H9 (cell line): ENCODE measurements around the gene REXO2. TPM values are rescaled to one million over a fixed set of nuclear protein-coding genes. Genes with fewer than 3 reads are reported as not detected.

ENCODE experiments used
- DNase-seq: peaks from one replicate; pipeline ENCODE4 v3.0.0-alpha.2; 2017
- H2AFZ ChIP-seq: one replicate; pipeline ENCODE4 v1.6.1; 2013; ENCODE audit warnings: mild to moderate bottlenecking, low read length, control low read depth, moderate library complexity
- H2AK5ac ChIP-seq: 2 replicates; pipeline ENCODE4 v1.6.1; 2013; ENCODE audit warnings: low read length, control low read depth, mixed read lengths; ENCODE audit not compliant: insufficient read length
- H2BK120ac ChIP-seq: one replicate; pipeline ENCODE4 v1.6.1; 2013; ENCODE audit warnings: low read depth, mild to moderate bottlenecking, low read length, control low read depth, inconsistent platforms; ENCODE audit not compliant: poor library complexity, severe bottlenecking
- H2BK12ac ChIP-seq: 2 replicates; pipeline ENCODE4 v1.6.1; 2013; ENCODE audit warnings: low read length, control low read depth, mixed read lengths, low read depth; ENCODE audit not compliant: insufficient read length
- H2BK15ac ChIP-seq: 2 replicates; pipeline ENCODE4 v1.6.1; 2013; ENCODE audit warnings: low read depth, low read length, control low read depth
- H2BK20ac ChIP-seq: one replicate; pipeline ENCODE4 v1.6.1; 2013; ENCODE audit warnings: low read depth, mild to moderate bottlenecking, low read length, control low read depth, inconsistent platforms; ENCODE audit not compliant: poor library complexity, severe bottlenecking
- H2BK5ac ChIP-seq: 2 replicates; pipeline ENCODE4 v1.6.1; 2013; ENCODE audit warnings: low read length, control low read depth, mixed read lengths; ENCODE audit not compliant: insufficient read length
- H3K14ac ChIP-seq: 2 replicates; pipeline ENCODE4 v1.6.1; 2013; ENCODE audit warnings: low read length, control low read depth; ENCODE audit not compliant: insufficient read depth
- H3K18ac ChIP-seq: 2 replicates; pipeline ENCODE4 v1.6.1; 2013; ENCODE audit warnings: low read depth, mild to moderate bottlenecking, mixed read lengths, low read length, control low read depth; ENCODE audit not compliant: insufficient read length
- H3K23ac ChIP-seq: 2 replicates; pipeline ENCODE4 v1.6.1; 2013; ENCODE audit warnings: low read length, control low read depth, mixed read lengths, low read depth; ENCODE audit not compliant: insufficient read length
- H3K23me2 ChIP-seq: 2 replicates; pipeline ENCODE4 v1.6.1; 2013; ENCODE audit warnings: low read depth, mild to moderate bottlenecking, mixed read lengths, low read length, control low read depth; ENCODE audit not compliant: insufficient read length, poor library complexity, severe bottlenecking
- H3K27ac ChIP-seq: 2 replicates; pipeline ENCODE4 v1.5.1; 2013; ENCODE audit warnings: low read length, control low read depth, mixed read lengths, low read depth; ENCODE audit not compliant: insufficient read length
- H3K27me3 ChIP-seq: 2 replicates; pipeline ENCODE4 v1.6.1; 2013; ENCODE audit warnings: low read length, control low read depth, inconsistent platforms; ENCODE audit not compliant: insufficient read depth
- H3K4ac ChIP-seq: 2 replicates; pipeline ENCODE4 v1.6.1; 2013; ENCODE audit warnings: low read depth, mild to moderate bottlenecking, control low read depth, inconsistent platforms, low read length, moderate library complexity
- H3K4me1 ChIP-seq: 2 replicates; pipeline ENCODE4 v1.6.1; 2013; ENCODE audit warnings: low read length, control low read depth, inconsistent platforms; ENCODE audit not compliant: insufficient read depth
- H3K4me2 ChIP-seq: 2 replicates; pipeline ENCODE4 v1.6.1; 2013; ENCODE audit warnings: low read length, control low read depth, mixed read lengths; ENCODE audit not compliant: insufficient read length, insufficient read depth
- H3K56ac ChIP-seq: 2 replicates; pipeline ENCODE4 v1.6.1; 2013; ENCODE audit warnings: low read depth, mild to moderate bottlenecking, mixed read lengths, low read length, control low read depth; ENCODE audit not compliant: insufficient read length
- H3K79me1 ChIP-seq: 2 replicates; pipeline ENCODE4 v1.6.1; 2013; ENCODE audit warnings: low read depth, mild to moderate bottlenecking, moderate library complexity, low read length, control low read depth, inconsistent platforms; ENCODE audit not compliant: insufficient read depth, poor library complexity, severe bottlenecking
- H3K79me2 ChIP-seq: 2 replicates; pipeline ENCODE4 v1.6.1; 2013; ENCODE audit warnings: low read length, control low read depth, inconsistent platforms; ENCODE audit not compliant: insufficient read depth
- H3K9ac ChIP-seq: 2 replicates; pipeline ENCODE4 v1.6.1; 2013; ENCODE audit warnings: low read length, control low read depth, mixed read lengths; ENCODE audit not compliant: insufficient read length; ENCODE audit errors: extremely low read depth
- H3K9me3 ChIP-seq: one replicate; pipeline ENCODE4 v1.6.1; 2013; ENCODE audit warnings: low read depth, low read length, inconsistent platforms; ENCODE audit not compliant: control insufficient read depth
- H3T11ph ChIP-seq: one replicate; pipeline ENCODE4 v1.6.1; 2013; ENCODE audit warnings: mild to moderate bottlenecking, low read length, control low read depth, inconsistent platforms
- H4K20me1 ChIP-seq: one replicate; pipeline ENCODE4 v1.6.1; 2013; ENCODE audit not compliant: control insufficient read depth, insufficient read length, insufficient read depth
- H4K5ac ChIP-seq: 2 replicates; pipeline ENCODE4 v1.6.1; 2013; ENCODE audit warnings: low read depth, mild to moderate bottlenecking, mixed read lengths, low read length, control low read depth; ENCODE audit not compliant: insufficient read length
- H4K8ac ChIP-seq: replicated peaks from 2 replicates; pipeline ENCODE4 v1.6.1; 2013; ENCODE audit warnings: low read length, control low read depth, mixed read lengths, low read depth; ENCODE audit not compliant: insufficient read length
- H4K91ac ChIP-seq: 2 replicates; pipeline ENCODE4 v1.6.1; 2013; ENCODE audit warnings: low read depth, mild to moderate bottlenecking, moderate library complexity, mixed read lengths, low read length, control low read depth; ENCODE audit not compliant: insufficient read length
- H3K27ac Mint-ChIP-seq, 3 experiments: 2 replicates in 2 of 3; 3 replicates in 1 of 3; pipeline ENCODE4 v1.8.0; 2020 to 2021; ENCODE audit warnings: mixed read lengths in 3 of 3, mild to moderate bottlenecking in 1 of 3, moderate library complexity in 1 of 3
- H3K27me3 Mint-ChIP-seq: 2 replicates; pipeline ENCODE4 v1.8.0; 2021; ENCODE audit warnings: low read depth, mild to moderate bottlenecking, moderate library complexity, mixed read lengths
- H3K36me3 Mint-ChIP-seq, 3 experiments: 2 replicates in 2 of 3; 3 replicates in 1 of 3; pipeline ENCODE4 v1.8.0; 2020 to 2021; ENCODE audit warnings: low read depth in 3 of 3, mixed read lengths in 3 of 3; ENCODE audit not compliant: insufficient read depth in 1 of 3
- H3K4me1 Mint-ChIP-seq, 2 experiments: 2 replicates each; pipeline ENCODE4 v1.8.0; 2020; ENCODE audit warnings: mixed read lengths in 2 of 2
- H3K4me3 Mint-ChIP-seq, 2 experiments: 2 replicates in 1 of 2; 3 replicates in 1 of 2; pipeline ENCODE4 v1.8.0; 2020 to 2021; ENCODE audit warnings: mild to moderate bottlenecking in 2 of 2, mixed read lengths in 2 of 2, moderate library complexity in 1 of 2
- H3K9me3 Mint-ChIP-seq, 2 experiments: 2 replicates in 1 of 2; 3 replicates in 1 of 2; pipeline ENCODE4 v1.8.0; 2020; ENCODE audit warnings: mild to moderate bottlenecking in 2 of 2, mixed read lengths in 2 of 2, moderate library complexity in 1 of 2
- WGBS: extraction: QIAGEN DNeasy Blood & Tissue Kit; methylation state at CpG from one replicate; pipeline ENCODE4 v1.1.7; 2013; ENCODE audit warnings: missing lambda C conversion rate, low lambda C conversion rate, mixed read lengths; ENCODE audit not compliant: insufficient read length; ENCODE audit errors: extremely low coverage; 5-methylcytosine and 5-hydroxymethylcytosine counted together
- total RNA-seq: library from RNA; stranded (reverse); gene quantifications from 2 replicates; pipeline ENCODE4 v1.2.1, GENCODE V29; 2021
- TF ChIP-seq, protein P1 (sequence below): fragments of 200-600 bp; sonication (generic); conservative IDR thresholded peaks from 3 replicates; pipeline ENCODE4 v1.8.0; 2021; ENCODE audit warnings: antibody characterized with exemption, mild to moderate bottlenecking

The REXO2 gene
- total RNA-seq, 1 experiment from 2014 or later, result 92.8 TPM

- H3K27me3 Mint-ChIP-seq, result peaks cover 1% of the 10 kb centered on the region
- H3K9ac ChIP-seq, result no peak overlapping the region
- H3K9me3 ChIP-seq, result no peaks in the 10 kb centered on the region
- H3K14ac ChIP-seq, result no peak overlapping the region
- H2BK15ac ChIP-seq, result no peak overlapping the region
- no peaks in the 10 kb centered on the region for H3K23me2 ChIP-seq
- no peaks in the 10 kb centered on the region for H3K27me3 ChIP-seq
- H4K8ac ChIP-seq, result no peak overlapping the region
- no peak overlapping the region for H2BK5ac ChIP-seq
- no peak overlapping the region for H2BK12ac ChIP-seq
- no peak overlapping the region for H4K5ac ChIP-seq
- no peak overlapping the region for H3K56ac ChIP-seq
- H3K9me3 Mint-ChIP-seq, result peaks cover 9 to 12% of the 10 kb centered on the region in 2 experiments
- DNase-seq, result peak; percentile 47
- no peak overlapping the region for H3K23ac ChIP-seq
- H3K79me1 ChIP-seq, result no peaks in the 10 kb centered on the region
- no CpG with 5 or more reads among the region's 2 CpGs for WGBS
- H2BK120ac ChIP-seq, result no peak overlapping the region
- peaks cover 64 to 70% of the 10 kb centered on the region in 2 experiments for H3K4me1 Mint-ChIP-seq
- no peak overlapping the region for H4K91ac ChIP-seq
- no peak overlapping the region for H2BK20ac ChIP-seq
- no peak overlapping the region for H3K4ac ChIP-seq
- peak overlapping the region; percentile 49 for H3K4me2 ChIP-seq
- H2AFZ ChIP-seq, result no peak overlapping the region
- no peaks in the 10 kb centered on the region for H4K20me1 ChIP-seq
- peaks cover 5 to 16% (median 14%) of the 10 kb centered on the region in 3 experiments for H3K36me3 Mint-ChIP-seq
- no peak overlapping the region for H3K18ac ChIP-seq
- TF ChIP-seq, protein P1, sequence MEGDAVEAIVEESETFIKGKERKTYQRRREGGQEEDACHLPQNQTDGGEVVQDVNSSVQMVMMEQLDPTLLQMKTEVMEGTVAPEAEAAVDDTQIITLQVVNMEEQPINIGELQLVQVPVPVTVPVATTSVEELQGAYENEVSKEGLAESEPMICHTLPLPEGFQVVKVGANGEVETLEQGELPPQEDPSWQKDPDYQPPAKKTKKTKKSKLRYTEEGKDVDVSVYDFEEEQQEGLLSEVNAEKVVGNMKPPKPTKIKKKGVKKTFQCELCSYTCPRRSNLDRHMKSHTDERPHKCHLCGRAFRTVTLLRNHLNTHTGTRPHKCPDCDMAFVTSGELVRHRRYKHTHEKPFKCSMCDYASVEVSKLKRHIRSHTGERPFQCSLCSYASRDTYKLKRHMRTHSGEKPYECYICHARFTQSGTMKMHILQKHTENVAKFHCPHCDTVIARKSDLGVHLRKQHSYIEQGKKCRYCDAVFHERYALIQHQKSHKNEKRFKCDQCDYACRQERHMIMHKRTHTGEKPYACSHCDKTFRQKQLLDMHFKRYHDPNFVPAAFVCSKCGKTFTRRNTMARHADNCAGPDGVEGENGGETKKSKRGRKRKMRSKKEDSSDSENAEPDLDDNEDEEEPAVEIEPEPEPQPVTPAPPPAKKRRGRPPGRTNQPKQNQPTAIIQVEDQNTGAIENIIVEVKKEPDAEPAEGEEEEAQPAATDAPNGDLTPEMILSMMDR, result no peak
- H3T11ph ChIP-seq, result no peak overlapping the region
- H3K27ac Mint-ChIP-seq, result peak overlapping the region; percentile 81 to 97 (median 95)
- no peaks in the 10 kb centered on the region for H3K79me2 ChIP-seq
- H3K4me1 ChIP-seq, result peaks cover 26% of the 10 kb centered on the region
- H3K4me3 Mint-ChIP-seq, result peak overlapping the region; percentile 53 to 56; a peak in 4 of 5 replicates
- no peak overlapping the region for H2AK5ac ChIP-seq
- H3K27ac ChIP-seq, result peak overlapping the region; percentile 90
These were observed 38.7 kb downstream of the REXO2 start for GRCh38 chr11:114478001-114478410.
